ENCODE data around the gene CNTNAP5.

GRCh38 chr2:124161542-124161941 is 136.5 kb downstream of the CNTNAP5 start:
- TF ChIP-seq, protein P1, sequence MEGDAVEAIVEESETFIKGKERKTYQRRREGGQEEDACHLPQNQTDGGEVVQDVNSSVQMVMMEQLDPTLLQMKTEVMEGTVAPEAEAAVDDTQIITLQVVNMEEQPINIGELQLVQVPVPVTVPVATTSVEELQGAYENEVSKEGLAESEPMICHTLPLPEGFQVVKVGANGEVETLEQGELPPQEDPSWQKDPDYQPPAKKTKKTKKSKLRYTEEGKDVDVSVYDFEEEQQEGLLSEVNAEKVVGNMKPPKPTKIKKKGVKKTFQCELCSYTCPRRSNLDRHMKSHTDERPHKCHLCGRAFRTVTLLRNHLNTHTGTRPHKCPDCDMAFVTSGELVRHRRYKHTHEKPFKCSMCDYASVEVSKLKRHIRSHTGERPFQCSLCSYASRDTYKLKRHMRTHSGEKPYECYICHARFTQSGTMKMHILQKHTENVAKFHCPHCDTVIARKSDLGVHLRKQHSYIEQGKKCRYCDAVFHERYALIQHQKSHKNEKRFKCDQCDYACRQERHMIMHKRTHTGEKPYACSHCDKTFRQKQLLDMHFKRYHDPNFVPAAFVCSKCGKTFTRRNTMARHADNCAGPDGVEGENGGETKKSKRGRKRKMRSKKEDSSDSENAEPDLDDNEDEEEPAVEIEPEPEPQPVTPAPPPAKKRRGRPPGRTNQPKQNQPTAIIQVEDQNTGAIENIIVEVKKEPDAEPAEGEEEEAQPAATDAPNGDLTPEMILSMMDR (IDR thresholded peaks at IDR 0.05; ENCODE audit: low read length): no peak
- TF ChIP-seq EZH2 (optimal IDR thresholded peaks at IDR 0.05; ENCODE audit: low read depth, low read length) (no peak), EZH2phosphoT487 (IDR thresholded peaks at IDR 0.05; ENCODE audit: low read length) (no peak)

Data from MM.1S (cell line).